ENCODE results near the gene JMJD1C. TPM values are rescaled to one million over a fixed set of nuclear protein-coding genes. Genes with fewer than 3 reads are reported as not detected.

Gene JMJD1C
- polyA plus RNA-seq, 2 donors, result 22.0 to 49.1 TPM

GRCh38 chr10:63430091-63430998 lies 35.4 kb downstream of the JMJD1C start:
- Histone ChIP-seq H3K4me3 (ENCODE audit: low read depth in 1 of 2, low read length in 2 of 2) (no peak overlapping the region), H3K36me3 (ENCODE audit: control insufficient read depth in 2 of 2, insufficient read depth in 2 of 2, low read length in 1 of 2) (no peaks in the 10 kb centered on the region), H3K4me1 (ENCODE audit: control insufficient read depth in 2 of 2, insufficient read depth in 2 of 2, low read length in 1 of 2) (peaks cover 0 to 4% of the 10 kb centered on the region in 2 donors), H3K27me3 (ENCODE audit: control insufficient read depth in 1 of 2, insufficient read depth in 2 of 2, low read length in 2 of 2) (no peaks in the 10 kb centered on the region), H3K9me3 (ENCODE audit: control insufficient read depth in 2 of 2, insufficient read depth in 1 of 2, low read depth in 1 of 2, low read length in 1 of 2) (no peaks in the 10 kb centered on the region), H3K27ac (ENCODE audit: low read depth in 2 of 2, low read length in 1 of 2) (no peak overlapping the region)
- 78 to 81% methylated on average over 10 of the region's 10 CpGs for WGBS, 2 donors

GRCh38 chr10:63429281-63429680 lies 36.5 kb downstream of the JMJD1C start:
- Histone ChIP-seq H3K27ac (ENCODE audit: low read depth in 2 of 2, low read length in 1 of 2) (no peak overlapping the region), H3K4me3 (ENCODE audit: low read depth in 1 of 2, low read length in 2 of 2) (no peak overlapping the region), H3K36me3 (ENCODE audit: control insufficient read depth in 2 of 2, insufficient read depth in 2 of 2, low read length in 1 of 2) (no peaks in the 10 kb centered on the region), H3K9me3 (ENCODE audit: control insufficient read depth in 2 of 2, insufficient read depth in 1 of 2, low read depth in 1 of 2, low read length in 1 of 2) (no peaks in the 10 kb centered on the region), H3K27me3 (ENCODE audit: control insufficient read depth in 1 of 2, insufficient read depth in 2 of 2, low read length in 2 of 2) (no peaks in the 10 kb centered on the region), H3K4me1 (ENCODE audit: control insufficient read depth in 2 of 2, insufficient read depth in 2 of 2, low read length in 1 of 2) (peaks cover 0 to 4% of the 10 kb centered on the region in 2 donors)
- WGBS, 2 donors, result 32 to 45% methylated on average over 2 of the region's 2 CpGs

GRCh38 chr10:63427013-63427412 lies 38.8 kb downstream of the JMJD1C start:
- no peak overlapping the region for H3K27ac ChIP-seq (ENCODE audit: low read depth in 2 of 2, low read length in 1 of 2)
- H3K36me3 ChIP-seq (ENCODE audit: control insufficient read depth in 2 of 2, insufficient read depth in 2 of 2, low read length in 1 of 2), result no peaks in the 10 kb centered on the region
- H3K4me1 ChIP-seq (ENCODE audit: control insufficient read depth in 2 of 2, insufficient read depth in 2 of 2, low read length in 1 of 2), result peaks cover 0 to 2% of the 10 kb centered on the region in 2 donors
- WGBS, 2 donors, result 96 to 97% methylated on average over 19 of the region's 19 CpGs
- no peaks in the 10 kb centered on the region for H3K9me3 ChIP-seq (ENCODE audit: control insufficient read depth in 2 of 2, insufficient read depth in 1 of 2, low read depth in 1 of 2, low read length in 1 of 2)
- H3K4me3 ChIP-seq (ENCODE audit: low read depth in 1 of 2, low read length in 2 of 2), result no peak overlapping the region
- no peaks in the 10 kb centered on the region for H3K27me3 ChIP-seq (ENCODE audit: control insufficient read depth in 1 of 2, insufficient read depth in 2 of 2, low read length in 2 of 2)

GRCh38 chr10:63425512-63425911 lies 40.3 kb downstream of the JMJD1C start:
- H3K9me3 ChIP-seq (ENCODE audit: control insufficient read depth in 2 of 2, insufficient read depth in 1 of 2, low read depth in 1 of 2, low read length in 1 of 2), result no peaks in the 10 kb centered on the region
- peaks cover 0 to 2% of the 10 kb centered on the region in 2 donors for H3K4me1 ChIP-seq (ENCODE audit: control insufficient read depth in 2 of 2, insufficient read depth in 2 of 2, low read length in 1 of 2)
- no peaks in the 10 kb centered on the region for H3K36me3 ChIP-seq (ENCODE audit: control insufficient read depth in 2 of 2, insufficient read depth in 2 of 2, low read length in 1 of 2)
- no peak overlapping the region for H3K27ac ChIP-seq (ENCODE audit: low read depth in 2 of 2, low read length in 1 of 2)
- no peaks in the 10 kb centered on the region for H3K27me3 ChIP-seq (ENCODE audit: control insufficient read depth in 1 of 2, insufficient read depth in 2 of 2, low read length in 2 of 2)
- no peak overlapping the region for H3K4me3 ChIP-seq (ENCODE audit: low read depth in 1 of 2, low read length in 2 of 2)
- WGBS, 2 donors, result 82 to 91% methylated on average over 5 of the region's 5 CpGs

GRCh38 chr10:63424576-63424975 lies 41.2 kb downstream of the JMJD1C start:
- no peak overlapping the region for H3K4me3 ChIP-seq (ENCODE audit: low read depth in 1 of 2, low read length in 2 of 2)
- H3K9me3 ChIP-seq (ENCODE audit: control insufficient read depth in 2 of 2, insufficient read depth in 1 of 2, low read depth in 1 of 2, low read length in 1 of 2), result no peaks in the 10 kb centered on the region
- H3K36me3 ChIP-seq (ENCODE audit: control insufficient read depth in 2 of 2, insufficient read depth in 2 of 2, low read length in 1 of 2), result no peaks in the 10 kb centered on the region
- WGBS, 2 donors, result 94 to 95% methylated on average over 3 of the region's 3 CpGs
- no peak overlapping the region for H3K27ac ChIP-seq (ENCODE audit: low read depth in 2 of 2, low read length in 1 of 2)
- H3K27me3 ChIP-seq (ENCODE audit: control insufficient read depth in 1 of 2, insufficient read depth in 2 of 2, low read length in 2 of 2), result no peaks in the 10 kb centered on the region
- peaks cover 0 to 2% of the 10 kb centered on the region in 2 donors for H3K4me1 ChIP-seq (ENCODE audit: control insufficient read depth in 2 of 2, insufficient read depth in 2 of 2, low read length in 1 of 2)

GRCh38 chr10:63423494-63423893 lies 42.3 kb downstream of the JMJD1C start:
- 74 to 76% methylated on average over 3 of the region's 3 CpGs for WGBS, 2 donors
- H3K9me3 ChIP-seq (ENCODE audit: control insufficient read depth in 2 of 2, insufficient read depth in 1 of 2, low read depth in 1 of 2, low read length in 1 of 2), result no peaks in the 10 kb centered on the region
- no peaks in the 10 kb centered on the region for H3K36me3 ChIP-seq (ENCODE audit: control insufficient read depth in 2 of 2, insufficient read depth in 2 of 2, low read length in 1 of 2)
- H3K27me3 ChIP-seq (ENCODE audit: control insufficient read depth in 1 of 2, insufficient read depth in 2 of 2, low read length in 2 of 2), result no peaks in the 10 kb centered on the region
- H3K4me3 ChIP-seq (ENCODE audit: low read depth in 1 of 2, low read length in 2 of 2), result no peak overlapping the region
- H3K27ac ChIP-seq (ENCODE audit: low read depth in 2 of 2, low read length in 1 of 2), result no peak overlapping the region
- peaks cover 0 to 2% of the 10 kb centered on the region in 2 donors for H3K4me1 ChIP-seq (ENCODE audit: control insufficient read depth in 2 of 2, insufficient read depth in 2 of 2, low read length in 1 of 2)

- H3K9me3 ChIP-seq (ENCODE audit: control insufficient read depth in 2 of 2, insufficient read depth in 1 of 2, low read depth in 1 of 2, low read length in 1 of 2), result no peaks in the 10 kb centered on the region
- no peaks in the 10 kb centered on the region for H3K4me1 ChIP-seq (ENCODE audit: control insufficient read depth in 2 of 2, insufficient read depth in 2 of 2, low read length in 1 of 2)
- no peaks in the 10 kb centered on the region for H3K36me3 ChIP-seq (ENCODE audit: control insufficient read depth in 2 of 2, insufficient read depth in 2 of 2, low read length in 1 of 2)
- no peaks in the 10 kb centered on the region for H3K27me3 ChIP-seq (ENCODE audit: control insufficient read depth in 1 of 2, insufficient read depth in 2 of 2, low read length in 2 of 2)
- no peak overlapping the region for H3K4me3 ChIP-seq (ENCODE audit: low read depth in 1 of 2, low read length in 2 of 2)
- no peak overlapping the region for H3K27ac ChIP-seq (ENCODE audit: low read depth in 2 of 2, low read length in 1 of 2)
Measured at GRCh38 chr10:63421591-63421990, 44.2 kb downstream of the JMJD1C start.

- Histone ChIP-seq H3K9me3 (ENCODE audit: control insufficient read depth in 2 of 2, insufficient read depth in 1 of 2, low read depth in 1 of 2, low read length in 1 of 2) (no peaks in the 10 kb centered on the region), H3K4me1 (ENCODE audit: control insufficient read depth in 2 of 2, insufficient read depth in 2 of 2, low read length in 1 of 2) (no peaks in the 10 kb centered on the region), H3K27me3 (ENCODE audit: control insufficient read depth in 1 of 2, insufficient read depth in 2 of 2, low read length in 2 of 2) (no peaks in the 10 kb centered on the region), H3K36me3 (ENCODE audit: control insufficient read depth in 2 of 2, insufficient read depth in 2 of 2, low read length in 1 of 2) (no peaks in the 10 kb centered on the region), H3K4me3 (ENCODE audit: low read depth in 1 of 2, low read length in 2 of 2) (no peak overlapping the region), H3K27ac (ENCODE audit: low read depth in 2 of 2, low read length in 1 of 2) (no peak overlapping the region)
- 71 to 82% methylated on average over 1 of the region's 1 CpG for WGBS, 2 donors
Measured at GRCh38 chr10:63416376-63416775, 49.4 kb downstream of the JMJD1C start.

GRCh38 chr10:63415640-63416244 lies 50.0 kb downstream of the JMJD1C start:
- Histone ChIP-seq H3K36me3 (ENCODE audit: control insufficient read depth in 2 of 2, insufficient read depth in 2 of 2, low read length in 1 of 2) (no peaks in the 10 kb centered on the region), H3K27ac (ENCODE audit: low read depth in 2 of 2, low read length in 1 of 2) (no peak overlapping the region), H3K4me3 (ENCODE audit: low read depth in 1 of 2, low read length in 2 of 2) (no peak overlapping the region), H3K9me3 (ENCODE audit: control insufficient read depth in 2 of 2, insufficient read depth in 1 of 2, low read depth in 1 of 2, low read length in 1 of 2) (no peaks in the 10 kb centered on the region), H3K4me1 (ENCODE audit: control insufficient read depth in 2 of 2, insufficient read depth in 2 of 2, low read length in 1 of 2) (no peaks in the 10 kb centered on the region), H3K27me3 (ENCODE audit: control insufficient read depth in 1 of 2, insufficient read depth in 2 of 2, low read length in 2 of 2) (no peaks in the 10 kb centered on the region)
- 63% methylated on average over 5 of the region's 5 CpGs for WGBS, 2 donors

All from esophagus (tissue), 2 donors.